HEK293 (cell line): Measurements from ENCODE around the gene AEN.

Experiments
- ATF2 ChIP-seq: fragments of 450-650 bp; formaldehyde crosslinking; IDR thresholded peaks from 2 replicates; pipeline ENCODE4 v1.5.1; 2016; ENCODE audit warnings: missing biosample characterization, missing genetic modification characterization, low read depth
- KLF10 ChIP-seq: fragments of 450-650 bp; IDR thresholded peaks from 2 replicates; pipeline ENCODE4 v1.5.1; 2018; ENCODE audit warnings: missing biosample characterization, mild to moderate bottlenecking, missing genetic modification characterization
- PRDM10 ChIP-seq: fragments of 450-650 bp; formaldehyde crosslinking; IDR thresholded peaks from 2 replicates; pipeline ENCODE4 v1.5.1; 2016; ENCODE audit warnings: missing biosample characterization, missing genetic modification characterization
- PRDM2 ChIP-seq: fragments of 450-650 bp; formaldehyde crosslinking; IDR thresholded peaks from 2 replicates; pipeline ENCODE4 v1.5.1; 2016; ENCODE audit warnings: missing biosample characterization, missing genetic modification characterization, borderline replicate concordance
- REST ChIP-seq: fragments of 450-650 bp; formaldehyde crosslinking; IDR thresholded peaks from 2 replicates; pipeline ENCODE4 v1.5.1; 2016; ENCODE audit warnings: missing biosample characterization, missing genetic modification characterization
- ZBTB20 ChIP-seq: fragments of 450-650 bp; formaldehyde crosslinking; IDR thresholded peaks from 2 replicates; pipeline ENCODE4 v1.5.1; 2016; ENCODE audit warnings: missing biosample characterization, missing genetic modification characterization
- ZBTB7A ChIP-seq: fragments of 450-650 bp; formaldehyde crosslinking; IDR thresholded peaks from 2 replicates; pipeline ENCODE4 v1.5.1; 2016; ENCODE audit warnings: low read depth, missing biosample characterization, missing genetic modification characterization
- ZNF146 ChIP-seq: fragments of 450-650 bp; formaldehyde crosslinking; IDR thresholded peaks from 2 replicates; pipeline ENCODE4 v1.5.1; 2016; ENCODE audit warnings: missing biosample characterization, missing genetic modification characterization
- ZNF169 ChIP-seq: fragments of 450-650 bp; formaldehyde crosslinking; IDR thresholded peaks from 2 replicates; pipeline ENCODE4 v1.5.1; 2016; ENCODE audit warnings: missing biosample characterization, missing genetic modification characterization
- ZNF19 ChIP-seq: fragments of 450-650 bp; formaldehyde crosslinking; IDR thresholded peaks from 2 replicates; pipeline ENCODE4; 2016; ENCODE audit warnings: missing biosample characterization, missing genetic modification characterization, low read depth
- ZNF2 ChIP-seq: fragments of 450-650 bp; formaldehyde crosslinking; IDR thresholded peaks from 2 replicates; pipeline ENCODE4 v1.5.1; 2016; ENCODE audit warnings: missing biosample characterization, missing genetic modification characterization
- ZNF223 ChIP-seq: fragments of 450-650 bp; formaldehyde crosslinking; IDR thresholded peaks from 2 replicates; pipeline ENCODE4 v1.5.1; 2016; ENCODE audit warnings: missing biosample characterization, missing genetic modification characterization
- ZNF280D ChIP-seq: fragments of 450-650 bp; formaldehyde crosslinking; IDR thresholded peaks from 2 replicates; pipeline ENCODE4 v1.5.1; 2016; ENCODE audit warnings: missing biosample characterization, missing genetic modification characterization
- ZNF350 ChIP-seq: fragments of 450-650 bp; formaldehyde crosslinking; IDR thresholded peaks from 2 replicates; pipeline ENCODE4 v1.5.0; 2017; ENCODE audit warnings: missing biosample characterization, mild to moderate bottlenecking, missing genetic modification characterization
- ZNF488 ChIP-seq: fragments of 450-650 bp; formaldehyde crosslinking; IDR thresholded peaks from 2 replicates; pipeline ENCODE4 v1.5.1; 2016; ENCODE audit warnings: missing biosample characterization, missing genetic modification characterization
- ZNF544 ChIP-seq: fragments of 450-650 bp; formaldehyde crosslinking; IDR thresholded peaks from 2 replicates; pipeline ENCODE4 v1.5.0; 2017; ENCODE audit warnings: missing biosample characterization, missing genetic modification characterization
- ZNF549 ChIP-seq: fragments of 450-650 bp; IDR thresholded peaks from 2 replicates; pipeline ENCODE4 v1.5.1; 2018; ENCODE audit warnings: missing biosample characterization, missing genetic modification characterization, mild to moderate bottlenecking, inconsistent platforms, moderate library complexity
- ZNF561 ChIP-seq: fragments of 450-650 bp; IDR thresholded peaks from 2 replicates; pipeline ENCODE4 v1.5.1; 2018; ENCODE audit warnings: missing biosample characterization, missing genetic modification characterization, borderline replicate concordance
- ZNF621 ChIP-seq: fragments of 450-650 bp; formaldehyde crosslinking; IDR thresholded peaks from 2 replicates; pipeline ENCODE4 v1.5.1; 2017; ENCODE audit warnings: missing biosample characterization, missing genetic modification characterization
- ZNF747 ChIP-seq: fragments of 450-650 bp; formaldehyde crosslinking; IDR thresholded peaks from 2 replicates; pipeline ENCODE4 v1.5.1; 2016; ENCODE audit warnings: missing biosample characterization, missing genetic modification characterization

Gene AEN

GRCh38 chr15:88586401-88587162 is 34.6 kb upstream of the AEN start (continued):
- TF ChIP-seq ZBTB20 (tag by site-specific recombination) (no peak), ZNF223 (no peak), PRDM10 (peak; percentile 90), ZNF747 (tag by site-specific recombination) (no peak), ZNF19 (tag by site-specific recombination) (no peak), ZNF488 (tag by site-specific recombination) (peak; percentile 51; the same call in 1 of the 2 replicates), ZNF350 (no peak), ZNF549 (tag by site-specific recombination) (no peak), REST (tag by site-specific recombination) (no peak), ZNF561 (tag by site-specific recombination) (peak; percentile 86), PRDM2 (tag by site-specific recombination) (no peak), ZNF2 (tag by site-specific recombination) (peak; percentile 59; the same call in 1 of the 2 replicates), ZNF544 (tag by site-specific recombination) (no peak), KLF10 (tag by site-specific recombination) (peak; percentile 51), ZNF280D (no peak), ATF2 (tag by site-specific recombination) (peak; percentile 41), ZNF169 (no peak), ZNF146 (no peak), ZBTB7A (tag by site-specific recombination) (no peak), ZNF621 (tag by site-specific recombination) (no peak)
